LNCaP clone FGC (cell line): ENCODE data around the gene SHISAL2A.
"Not testable (repeated sequence)": the region's sequence is repeated elsewhere in the genome, so short reads cannot be mapped to it uniquely, and the experiment has no call there.

Source experiments
- DNase-seq: peaks from one replicate; pipeline ENCODE4 v3.0.0-alpha.2; 2011; ENCODE audit warnings: low read depth
- H3K4me3 ChIP-seq: 2 replicates; pipeline ENCODE4 v1.5.1; 2011; ENCODE audit warnings: mild to moderate bottlenecking, low read depth, low read length, control low read depth
- TF ChIP-seq, protein P1 (sequence below): IDR thresholded peaks from 2 replicates; pipeline ENCODE4 v1.5.1; 2012; ENCODE audit warnings: mild to moderate bottlenecking; ENCODE audit not compliant: control insufficient read depth, insufficient read depth; ENCODE audit errors: extremely low read depth

Gene SHISAL2A

DNA sequence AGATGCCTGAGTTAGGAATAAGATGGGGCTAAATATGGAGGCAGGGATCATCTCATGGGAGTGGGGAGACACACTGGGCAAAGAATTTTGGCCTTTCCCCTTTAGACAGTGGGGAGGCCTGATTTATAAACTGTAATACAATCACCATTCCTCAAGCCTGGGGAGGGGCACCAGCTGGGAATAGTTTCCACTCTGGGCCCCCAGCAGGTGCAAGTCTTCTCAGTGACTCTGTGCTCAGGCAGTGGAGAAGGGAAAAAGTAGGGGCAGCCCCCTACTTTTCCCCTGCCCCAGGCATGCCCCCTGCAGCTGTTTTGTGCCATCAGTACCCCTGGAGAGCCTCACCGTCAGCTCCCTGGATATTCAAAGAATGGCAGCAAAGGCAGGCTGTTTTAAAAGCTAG lies 46.1 kb downstream of the SHISAL2A start:
- DNase-seq, result no peak
- TF ChIP-seq, protein P1, sequence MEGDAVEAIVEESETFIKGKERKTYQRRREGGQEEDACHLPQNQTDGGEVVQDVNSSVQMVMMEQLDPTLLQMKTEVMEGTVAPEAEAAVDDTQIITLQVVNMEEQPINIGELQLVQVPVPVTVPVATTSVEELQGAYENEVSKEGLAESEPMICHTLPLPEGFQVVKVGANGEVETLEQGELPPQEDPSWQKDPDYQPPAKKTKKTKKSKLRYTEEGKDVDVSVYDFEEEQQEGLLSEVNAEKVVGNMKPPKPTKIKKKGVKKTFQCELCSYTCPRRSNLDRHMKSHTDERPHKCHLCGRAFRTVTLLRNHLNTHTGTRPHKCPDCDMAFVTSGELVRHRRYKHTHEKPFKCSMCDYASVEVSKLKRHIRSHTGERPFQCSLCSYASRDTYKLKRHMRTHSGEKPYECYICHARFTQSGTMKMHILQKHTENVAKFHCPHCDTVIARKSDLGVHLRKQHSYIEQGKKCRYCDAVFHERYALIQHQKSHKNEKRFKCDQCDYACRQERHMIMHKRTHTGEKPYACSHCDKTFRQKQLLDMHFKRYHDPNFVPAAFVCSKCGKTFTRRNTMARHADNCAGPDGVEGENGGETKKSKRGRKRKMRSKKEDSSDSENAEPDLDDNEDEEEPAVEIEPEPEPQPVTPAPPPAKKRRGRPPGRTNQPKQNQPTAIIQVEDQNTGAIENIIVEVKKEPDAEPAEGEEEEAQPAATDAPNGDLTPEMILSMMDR, result no peak
- H3K4me3 ChIP-seq, result no peak overlapping the region

DNA sequence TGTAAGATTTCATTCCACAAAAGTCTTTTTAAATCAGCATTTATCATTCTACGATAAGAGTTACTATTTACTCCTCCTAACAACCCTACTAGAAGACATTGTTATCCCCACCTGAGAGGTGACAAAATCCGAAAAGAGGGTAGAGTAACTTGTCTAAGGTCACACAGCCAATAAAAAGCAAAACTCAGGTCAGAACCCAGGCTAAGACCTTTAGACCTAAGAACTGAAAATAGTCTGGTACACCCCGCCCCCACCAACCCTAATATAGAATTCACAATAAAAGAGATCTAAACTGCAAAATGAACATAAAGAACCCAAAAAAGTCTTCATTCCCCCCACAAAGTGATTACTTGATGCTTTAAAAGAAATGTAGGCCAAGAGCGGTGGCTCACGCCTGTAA lies 46.5 kb downstream of the SHISAL2A start:
- H3K4me3 ChIP-seq, result no peak overlapping the region
- no peak for DNase-seq
- TF ChIP-seq, protein P1, result no peak

DNA sequence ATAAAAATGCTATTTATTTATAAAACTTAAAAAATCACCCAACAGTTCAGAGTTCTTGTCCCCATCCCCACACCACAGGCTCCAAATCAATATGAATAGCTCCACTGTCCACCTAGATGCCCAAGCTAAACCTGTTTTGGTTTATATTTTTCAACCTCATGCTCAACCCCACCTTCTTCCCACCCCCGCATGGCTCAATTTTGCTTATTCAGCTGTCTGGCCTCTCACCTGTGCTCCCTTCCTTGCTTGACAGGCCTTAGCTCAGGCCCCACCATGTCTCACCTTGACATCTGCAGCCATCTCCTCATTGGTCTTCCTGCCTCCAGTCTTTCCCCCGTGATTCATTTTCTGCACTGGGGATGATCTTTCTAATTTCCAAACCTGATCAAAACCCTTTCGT lies 47.4 kb downstream of the SHISAL2A start:
- TF ChIP-seq, protein P1, result no peak
- no peak overlapping the region for H3K4me3 ChIP-seq
- no peak for DNase-seq

DNA sequence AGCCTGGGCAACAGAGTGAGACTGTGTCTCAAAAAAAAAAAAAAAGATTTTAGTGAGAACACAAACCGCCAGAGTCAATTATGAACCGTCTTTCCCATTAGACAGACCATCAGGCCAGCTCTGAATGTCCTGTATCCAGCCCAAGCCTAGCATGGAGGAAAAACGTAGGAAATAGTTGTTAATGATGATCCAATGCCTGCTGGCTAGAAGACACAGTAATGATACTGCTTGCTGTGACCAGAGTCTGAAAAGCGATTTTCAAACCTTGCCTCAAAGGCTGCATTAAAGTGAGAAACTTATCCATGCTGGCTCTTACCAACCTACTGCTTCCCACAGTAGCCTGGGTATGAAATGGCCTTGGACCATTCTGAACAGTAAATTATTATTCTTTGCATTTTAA lies 48.2 kb downstream of the SHISAL2A start:
- no peak for DNase-seq
- H3K4me3 ChIP-seq, result no peak overlapping the region
- TF ChIP-seq, protein P1, result no peak

DNA sequence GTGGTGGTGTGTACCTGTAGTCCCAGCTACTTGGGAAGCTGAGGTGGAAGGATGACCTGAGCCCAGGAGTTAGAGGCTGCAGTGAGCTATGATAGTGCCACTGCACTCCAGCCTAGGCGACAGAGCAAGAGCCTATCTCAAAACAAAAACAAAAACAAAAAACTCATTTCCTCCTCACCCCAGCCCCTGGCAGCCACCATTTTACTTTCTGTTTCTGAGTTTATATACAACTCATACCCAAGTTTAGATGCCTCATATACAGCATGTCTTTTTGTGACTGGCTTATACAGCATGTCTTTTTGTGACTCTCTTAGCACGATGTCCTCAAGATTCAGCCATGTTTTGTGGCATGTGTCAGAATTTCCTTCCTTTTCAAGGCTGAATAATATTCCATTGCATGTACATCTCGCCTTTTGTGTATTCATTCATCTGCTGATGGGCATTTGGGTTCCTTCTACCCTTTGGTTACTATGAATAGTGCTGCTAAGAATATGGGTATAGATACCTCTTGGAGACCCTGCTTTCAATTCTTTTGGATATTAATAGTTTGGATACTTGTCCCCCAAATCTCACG lies 50.5 kb downstream of the SHISAL2A start:
- no peak for DNase-seq
- TF ChIP-seq, protein P1, result no peak
- H3K4me3 ChIP-seq, result no peak overlapping the region

DNA sequence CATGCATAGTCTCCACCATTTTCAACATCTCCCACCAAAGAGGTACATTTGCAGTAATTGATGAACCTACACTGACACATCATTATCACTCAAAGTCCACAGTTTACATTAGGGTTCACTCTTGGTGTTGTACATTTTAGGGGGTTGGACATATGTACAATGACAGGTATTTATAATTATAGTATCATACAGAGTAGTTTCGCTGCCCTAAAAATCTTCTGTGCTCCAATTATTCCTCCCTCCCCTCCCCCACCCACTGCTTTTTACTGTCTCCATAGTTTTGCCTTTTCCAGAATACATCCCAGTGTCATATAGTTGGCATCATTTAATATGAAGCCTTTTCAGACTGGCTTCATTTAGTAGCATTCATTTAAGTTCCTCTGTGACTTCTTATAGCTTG lies 51.6 kb downstream of the SHISAL2A start:
- TF ChIP-seq, protein P1, result no peak
- H3K4me3 ChIP-seq, result no peak overlapping the region
- DNase-seq, result no peak

DNA sequence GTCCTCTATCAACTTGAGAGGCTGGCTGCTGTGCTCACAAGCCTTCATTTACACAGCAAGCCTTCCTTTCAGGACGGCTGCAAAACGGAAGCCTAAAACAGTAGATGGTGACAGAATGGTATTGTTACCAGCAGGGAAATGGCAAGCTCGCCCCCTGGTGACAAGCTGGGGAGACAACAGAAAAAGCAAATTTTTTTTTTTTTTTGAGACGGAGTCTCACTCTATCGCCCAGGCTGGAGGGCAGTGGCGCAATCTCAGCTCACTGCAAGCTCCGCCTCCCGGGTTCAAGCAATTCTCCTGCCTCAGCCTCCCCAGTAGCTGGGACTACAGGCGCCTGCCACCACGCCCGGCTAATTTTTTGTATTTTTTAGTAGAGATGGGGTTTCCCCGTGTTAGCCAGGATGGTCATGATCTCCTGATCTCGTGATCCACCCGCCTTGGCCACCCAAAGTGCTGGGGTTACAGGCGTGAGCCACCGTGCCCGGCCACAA lies 53.3 kb downstream of the SHISAL2A start:
- H3K4me3 ChIP-seq, result not testable (repeated sequence)
- TF ChIP-seq, protein P1, result peak; percentile 81
- DNase-seq, result peak; percentile 48
